Measurements from ENCODE around the gene PPM1F. TPM values are rescaled to one million over a fixed set of nuclear protein-coding genes. Genes with fewer than 3 reads are reported as not detected.

PPM1F gene
- total and polyA plus RNA-seq, 2 donors from 2014 or later: 13.8 to 42.5 TPM

Other genes with a start within 250 kb of the PPM1F start
- 6.1 TPM for gene YPEL1, start 217.1 kb downstream of the PPM1F start, total RNA-seq
- 2.2 TPM for gene YPEL1, start 217.1 kb downstream of the PPM1F start, polyA plus RNA-seq (ENCODE audit: insufficient read depth, low read depth, low replicate concordance)
- 128 TPM for gene MAPK1, start 85.2 kb downstream of the PPM1F start, total RNA-seq
- gene MAPK1, start 85.2 kb downstream of the PPM1F start, polyA plus RNA-seq (ENCODE audit: insufficient read depth, low read depth, low replicate concordance): 21.3 TPM
- gene TOP3B, start 29.9 kb upstream of the PPM1F start, total RNA-seq: 26.7 TPM
- gene TOP3B, start 29.9 kb upstream of the PPM1F start, polyA plus RNA-seq (ENCODE audit: insufficient read depth, low read depth, low replicate concordance): 8.1 TPM